GM19023 (cell line): ENCODE data around the gene ZNF473.

Experiments
- ATAC-seq: cut with Tn5 transposase; IDR thresholded peaks from one replicate; pipeline ENCODE4 v1.9.1; 2021; ENCODE audit warnings: mild to moderate bottlenecking, moderate library complexity; ENCODE audit not compliant: unreplicated experiment

The ZNF473 gene

DNA sequence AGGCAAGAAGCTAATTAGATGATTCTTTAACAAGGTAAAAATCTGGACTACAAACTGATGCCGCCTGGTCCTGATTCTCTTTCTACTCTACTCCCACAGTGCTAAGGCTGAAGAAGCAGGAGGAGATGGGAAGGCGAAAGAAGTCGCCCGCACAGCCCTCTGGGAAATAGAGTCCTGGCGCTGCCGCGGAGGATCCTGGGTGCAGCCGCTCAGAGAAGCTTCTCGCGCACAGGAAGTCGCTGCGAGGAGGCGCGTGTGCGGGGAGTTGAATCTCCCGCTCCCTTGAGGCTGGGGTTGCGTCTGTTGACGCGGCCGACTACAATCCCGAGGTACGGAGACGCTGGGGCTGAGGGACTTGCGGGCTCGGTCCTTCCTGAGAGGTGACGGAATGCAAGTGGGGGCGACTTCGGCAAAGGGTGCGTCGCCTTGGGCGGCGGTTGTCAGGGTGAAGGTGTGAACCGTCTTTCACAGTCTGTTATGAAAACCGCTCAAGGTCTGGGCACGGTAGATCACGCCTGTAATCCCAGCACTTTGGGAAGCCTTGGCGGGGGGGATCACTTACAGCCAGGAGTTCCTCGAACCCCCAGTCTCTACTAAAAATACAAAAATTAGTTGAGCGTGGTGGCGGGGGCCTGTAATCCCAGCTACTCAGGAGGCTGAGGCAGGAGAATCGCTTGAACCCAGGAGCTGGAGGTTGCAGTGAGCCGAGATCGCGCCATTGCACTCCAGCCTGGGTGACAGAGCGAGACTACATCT is at the start of gene ZNF473:
Gene ZNF473, plus strand, starts transcription at position 212 of the 756 bp plus-strand sequence. CDS start 5,078 bp downstream, outside the sequence.
- ATAC-seq: peak; percentile 68

DNA sequence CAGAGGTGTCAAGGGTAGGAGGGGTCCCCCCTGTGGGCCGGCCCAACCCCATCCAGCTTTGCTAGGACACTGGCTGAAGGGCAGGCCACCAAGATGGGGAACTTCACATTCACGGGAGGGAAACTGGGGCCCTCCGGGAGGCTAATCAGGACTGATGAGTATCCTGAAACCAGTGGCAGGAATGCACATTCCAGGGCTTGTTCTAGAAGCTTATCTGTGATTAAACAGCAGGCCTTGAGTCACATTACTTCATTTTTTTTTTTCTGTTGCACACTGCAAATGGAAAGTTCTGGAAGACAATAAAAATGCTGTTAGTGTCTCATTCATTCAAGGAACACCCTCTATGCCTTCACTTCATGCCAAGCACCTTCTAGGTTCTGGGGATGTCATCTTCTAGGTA is 49.3 kb upstream of the ZNF473 start:
- no peak for ATAC-seq

DNA sequence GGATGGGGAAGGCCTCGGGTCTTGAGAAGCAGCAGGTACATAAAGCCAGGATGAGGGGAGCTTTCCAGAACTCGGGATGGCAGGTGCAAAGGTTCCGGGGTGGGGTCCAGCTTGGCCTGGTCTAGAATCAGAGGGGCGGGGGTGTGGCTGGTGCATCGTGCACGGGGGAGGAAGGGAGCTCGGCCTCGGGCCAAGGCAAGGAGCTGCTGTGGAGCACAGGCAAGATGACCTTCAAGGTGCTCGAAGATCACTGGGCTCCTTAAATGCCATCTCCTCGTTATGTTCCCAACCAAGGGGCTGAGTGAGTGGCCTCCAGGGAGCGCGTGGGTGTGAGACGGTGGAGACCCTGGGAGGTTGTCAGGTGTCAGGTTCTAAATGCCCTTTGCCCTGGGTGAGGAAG is 48.7 kb upstream of the ZNF473 start:
- ATAC-seq: no peak

DNA sequence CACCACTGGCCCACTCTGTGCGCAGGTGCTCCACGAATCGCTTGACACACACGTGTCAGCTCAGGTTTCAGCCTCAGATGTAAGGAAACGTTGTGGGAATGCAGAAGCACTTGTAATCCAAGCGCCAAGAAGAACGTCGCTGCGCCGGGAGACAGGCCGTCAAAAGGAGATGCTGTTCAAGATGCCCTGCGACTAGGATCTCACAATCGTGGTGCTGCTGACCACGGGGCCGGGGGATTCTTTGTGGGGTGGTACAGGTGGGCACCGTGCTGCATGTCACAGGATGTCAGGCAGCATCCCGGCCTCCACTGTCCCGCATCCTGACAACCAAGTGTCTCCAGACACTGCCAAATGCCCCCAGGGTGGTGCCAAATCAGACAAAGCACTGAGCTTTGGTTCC is 47.9 kb upstream of the ZNF473 start:
- no peak for ATAC-seq

DNA sequence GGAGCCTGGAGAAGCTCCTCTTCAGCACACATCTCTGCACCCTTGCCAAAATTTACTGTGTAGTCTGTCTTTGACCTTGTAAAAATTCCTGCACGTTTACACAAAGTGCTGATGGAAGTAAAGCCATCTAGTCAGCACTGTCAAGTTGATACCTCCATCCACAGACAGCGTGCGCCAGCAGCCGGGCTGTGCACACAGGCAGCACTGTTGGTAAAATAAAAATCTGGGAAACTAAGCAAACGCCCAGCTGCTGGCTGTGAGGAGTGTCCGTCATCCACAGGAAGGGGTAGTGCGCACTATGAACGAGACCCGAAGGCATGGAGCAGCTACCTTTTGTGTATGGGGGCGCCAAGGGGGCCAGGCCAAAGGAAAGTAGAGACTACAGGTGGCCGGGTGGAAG is 47.5 kb upstream of the ZNF473 start:
- no peak for ATAC-seq

- ATAC-seq: no peak
These were observed 43.9 kb upstream of the ZNF473 start for GRCh38 chr19:49981603-49982593.

DNA sequence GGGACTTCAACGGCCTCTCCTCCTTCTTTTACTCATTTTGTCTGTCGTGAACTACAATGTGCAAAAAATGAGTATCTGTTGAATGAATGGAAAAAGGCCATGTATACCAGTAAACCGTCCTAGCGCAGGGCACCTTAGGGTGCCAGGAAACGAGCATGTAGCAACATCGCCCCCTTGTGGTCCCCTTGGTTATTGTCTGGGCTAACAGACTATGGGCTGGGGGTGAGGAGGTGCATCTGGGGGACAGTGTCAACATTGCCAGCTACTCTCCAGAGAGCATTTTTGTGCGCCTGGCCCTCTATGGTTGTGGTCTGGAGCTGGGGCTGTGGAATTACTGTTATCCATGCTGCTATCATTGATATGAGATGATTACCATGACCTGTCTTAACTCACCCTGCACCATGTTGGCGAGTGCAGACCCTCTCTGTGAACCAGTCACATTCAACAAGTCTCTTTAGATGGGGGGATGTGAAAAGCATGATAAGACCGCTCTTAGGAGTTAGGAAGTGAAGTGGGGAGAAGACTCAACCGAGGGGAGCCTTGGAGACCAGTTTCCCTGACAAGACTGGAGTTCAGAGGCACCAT is 42.1 kb upstream of the ZNF473 start:
- no peak for ATAC-seq

GRCh38 chr19:49984491-49984890 is 41.3 kb upstream of the ZNF473 start:
- ATAC-seq: no peak

DNA sequence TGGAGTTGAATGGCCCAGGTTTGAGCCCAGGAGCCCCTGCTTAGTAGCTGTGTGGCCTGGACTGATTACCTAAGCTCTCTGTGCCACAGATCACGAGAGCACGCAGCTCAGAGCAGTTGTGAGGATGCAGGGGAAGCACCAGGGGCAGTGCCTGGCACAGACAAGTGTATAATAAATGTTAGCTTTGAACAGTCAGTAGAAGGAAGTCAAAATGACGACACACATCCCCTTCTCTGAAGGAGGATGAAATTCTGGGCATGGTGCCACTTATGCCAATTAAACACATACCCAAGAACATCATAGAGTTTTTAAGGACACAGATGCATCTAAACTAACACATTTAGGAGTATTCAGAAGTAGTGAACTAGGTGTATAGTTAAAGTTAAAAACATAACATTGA is 39.9 kb upstream of the ZNF473 start:
- no peak for ATAC-seq

- no peak for ATAC-seq
These were observed 39.5 kb upstream of the ZNF473 start for GRCh38 chr19:49986354-49986753.

- ATAC-seq: no peak
These were observed 38.6 kb upstream of the ZNF473 start for GRCh38 chr19:49987159-49987698.

GRCh38 chr19:49988007-49988406 is 37.8 kb upstream of the ZNF473 start:
- ATAC-seq: no peak

DNA sequence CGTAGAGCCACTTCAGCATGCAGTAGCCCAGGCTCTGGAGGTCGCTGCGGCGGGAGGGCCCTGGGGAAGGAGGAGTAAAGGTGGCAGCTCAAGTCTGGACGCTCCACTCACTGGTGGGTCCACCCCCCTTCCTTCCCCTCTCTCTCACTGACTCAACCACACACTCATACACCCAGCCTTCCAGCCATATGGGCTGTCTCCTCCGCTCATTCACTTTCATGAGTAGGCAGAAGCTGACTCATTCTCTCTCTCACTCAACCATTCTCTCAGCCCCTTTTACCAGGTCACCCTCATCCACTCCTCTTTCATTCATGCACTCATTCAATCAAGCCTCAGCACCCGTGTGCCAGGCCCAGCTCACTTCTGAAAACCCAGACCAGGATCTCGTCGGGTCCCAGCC is 37.4 kb upstream of the ZNF473 start:
- ATAC-seq: no peak

DNA sequence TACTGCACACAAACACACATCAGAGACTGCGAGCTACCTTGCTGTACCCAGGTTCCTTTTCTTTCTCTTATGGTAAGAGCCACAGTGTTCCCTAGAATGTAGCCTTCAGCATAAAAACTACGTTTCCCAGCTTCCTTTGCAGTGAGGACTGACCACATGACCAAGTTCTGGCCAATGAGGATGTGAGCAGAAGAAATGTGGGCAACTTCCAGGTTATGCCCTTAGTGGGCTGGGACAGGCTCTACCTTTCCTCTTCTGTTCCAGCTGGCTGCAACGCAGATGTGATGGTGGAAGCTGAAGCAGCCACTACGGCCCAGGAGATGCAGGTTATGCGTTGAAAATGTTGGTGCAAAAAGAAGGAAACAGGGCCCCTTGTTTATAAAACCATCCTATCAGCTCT is 28.1 kb upstream of the ZNF473 start:
- no peak for ATAC-seq

DNA sequence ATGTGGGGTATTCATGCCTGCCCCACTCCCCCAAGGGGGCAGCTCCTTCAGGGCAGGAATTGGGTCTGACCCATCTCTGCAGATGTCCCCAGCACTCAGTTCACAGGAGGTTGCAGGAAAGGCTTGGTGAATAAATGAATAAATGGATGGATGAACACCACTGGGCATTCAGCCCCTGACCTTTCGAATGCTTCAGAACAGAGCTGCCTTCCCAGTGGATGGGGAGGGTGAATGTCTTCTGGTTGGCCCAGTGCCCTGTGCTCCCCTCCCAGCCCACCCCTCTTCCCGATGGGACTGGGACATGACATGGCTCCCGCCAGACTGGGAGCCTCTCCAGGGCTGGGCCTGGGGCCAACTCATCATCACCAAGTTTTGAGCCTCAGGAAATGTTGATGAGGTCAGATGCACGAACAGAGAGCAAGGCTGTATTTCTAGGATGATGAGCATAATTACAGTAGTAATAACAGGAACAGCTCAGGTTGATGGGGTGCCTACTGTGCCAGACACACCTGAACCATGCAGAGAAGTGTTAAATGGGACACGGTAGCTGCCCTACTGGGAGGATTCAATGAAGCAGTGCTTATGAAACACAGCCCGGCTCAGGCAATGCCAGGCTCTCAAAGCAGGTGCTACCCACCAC is 26.3 kb upstream of the ZNF473 start:
- ATAC-seq: no peak

DNA sequence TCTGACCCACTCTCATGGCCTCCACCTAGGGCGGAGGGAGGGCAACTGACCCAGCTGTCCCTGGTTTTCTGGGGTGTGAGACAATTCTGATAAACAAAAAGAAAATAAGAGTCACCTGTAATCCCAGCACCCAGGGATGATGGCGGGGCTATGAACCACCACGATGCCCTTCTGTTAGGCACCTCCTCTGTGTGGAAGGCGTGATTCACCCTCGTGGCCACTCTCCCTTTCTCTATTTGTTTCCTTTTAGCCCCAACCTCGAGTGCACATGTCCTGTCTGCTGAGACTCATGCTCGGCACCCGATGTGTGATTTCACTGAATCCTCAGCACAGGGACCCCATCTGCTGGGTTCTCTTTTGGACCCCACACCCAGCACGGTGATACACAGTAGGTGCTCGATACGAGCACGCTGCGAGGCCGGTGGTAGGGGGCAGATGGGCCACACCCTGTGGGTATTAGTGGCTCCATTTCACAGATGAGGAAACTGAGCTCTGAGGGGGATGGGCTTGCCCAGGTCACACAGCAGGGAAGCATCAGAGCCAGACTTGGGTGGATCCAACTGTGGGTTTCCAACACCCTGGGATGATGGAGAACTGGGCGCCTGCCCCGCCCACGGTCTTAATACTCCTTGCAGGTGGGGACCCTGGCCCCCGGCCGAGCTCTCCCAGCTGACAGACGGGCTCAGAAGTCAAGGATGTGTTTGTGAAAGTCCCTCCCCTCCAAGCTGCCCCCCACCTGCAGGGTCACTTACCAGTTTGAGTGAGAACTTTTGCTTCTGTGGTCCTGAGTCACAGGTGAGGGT is 25.6 kb upstream of the ZNF473 start:
- no peak for ATAC-seq

GRCh38 chr19:50000841-50001557 is 24.8 kb upstream of the ZNF473 start:
- no peak for ATAC-seq

- no peak for ATAC-seq
These were observed 24.0 kb upstream of the ZNF473 start for GRCh38 chr19:50001775-50002174.

DNA sequence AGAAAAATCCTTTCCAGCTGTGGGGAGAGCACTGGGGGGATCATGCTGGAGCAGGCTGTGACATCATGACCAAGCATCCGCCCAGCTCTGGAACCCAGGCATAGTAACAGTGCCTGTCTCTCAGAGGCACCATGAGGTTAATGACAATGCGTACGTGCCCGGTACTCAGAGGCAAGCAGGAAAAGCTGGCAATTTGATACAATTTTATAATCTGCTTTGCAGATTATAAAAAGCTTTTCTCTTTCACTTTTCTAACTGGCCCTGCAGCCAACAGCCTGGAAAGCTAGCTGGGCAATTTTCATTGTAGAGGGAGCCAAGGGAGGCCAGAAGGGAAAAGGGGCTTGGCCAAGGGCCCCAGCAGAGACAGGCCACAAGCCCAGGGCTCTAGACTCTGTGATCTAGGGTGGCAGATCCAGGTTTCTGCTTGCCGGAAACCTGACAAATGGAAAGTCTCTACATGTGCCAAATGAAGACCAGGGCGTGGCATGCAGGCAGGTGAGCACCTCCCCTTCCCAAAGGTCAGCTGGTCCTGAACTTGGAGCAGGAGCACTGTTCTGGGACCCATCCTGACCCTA is 23.3 kb upstream of the ZNF473 start:
- no peak for ATAC-seq
